SK-N-SH (cell line): ENCODE data around the gene CHST15.

Source experiments
- EZH2phosphoT487 ChIP-seq: fragments of 200-600 bp; sonication (generic); IDR thresholded peaks from 2 replicates; pipeline ENCODE4 v1.6.1; 2017; ENCODE audit warnings: low read depth, mixed run types, mild to moderate bottlenecking, antibody characterized with exemption, moderate library complexity, borderline replicate concordance
- MEF2A ChIP-seq: IDR thresholded peaks from 2 replicates; pipeline ENCODE4 v1.4.0; 2012; ENCODE audit warnings: low read depth, borderline replicate concordance

DNA sequence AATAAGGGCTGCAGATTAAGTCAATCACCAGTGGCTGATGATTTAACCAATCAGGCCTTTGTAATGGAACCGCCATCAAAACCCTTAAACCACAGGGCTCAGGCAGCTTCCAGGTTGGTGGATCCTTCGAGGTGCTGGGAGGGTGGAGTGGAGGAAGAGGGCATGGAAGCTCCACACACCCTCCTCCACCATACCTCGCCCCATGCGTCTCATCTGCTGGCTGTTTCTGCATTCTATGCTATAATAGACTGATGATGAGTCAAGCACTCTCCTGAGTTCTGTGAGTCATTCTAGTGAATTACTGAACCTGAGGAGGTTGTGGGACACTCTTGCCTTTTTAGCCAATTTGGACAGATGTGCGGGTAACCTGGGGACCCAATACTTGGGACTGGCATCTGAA lies 43.9 kb downstream of the CHST15 start:
- no peak for TF ChIP-seq MEF2A
- TF ChIP-seq EZH2phosphoT487 = no peak
